OCI-LY7 (cell line): ENCODE data around the gene CHST10. TPM values are rescaled to one million over a fixed set of nuclear protein-coding genes. Genes with fewer than 3 reads are reported as not detected.

ENCODE experiments used
- BruUV-seq: library from RNA; stranded (reverse); fragments of 400-500 nt; replicated peaks from 2 replicates; lab custom pipeline; 2021; lab: Mats Ljungman, UMichigan
- CTCF ChIA-PET: fragments of 300-600 bp; sonication (Branson Sonifier 250); formaldehyde crosslinking; loops from one replicate; lab custom pipeline; 2022; ENCODE audit warnings: antibody characterized with exemption; ENCODE audit not compliant: unreplicated experiment; lab: Charles Lee
- POLR2A ChIA-PET: fragments of 300-600 bp; sonication (Branson Sonifier 250); formaldehyde crosslinking; loops from one replicate; lab custom pipeline; 2022; ENCODE audit warnings: antibody characterized with exemption; lab: Charles Lee
- DNase-seq: peaks from one replicate; pipeline ENCODE4 v3.0.0-alpha.2; 2015; ENCODE audit warnings: low spot score
- H2AFZ ChIP-seq: fragments of 200-600 bp; sonication (generic), shearing (Covaris generic); 2 replicates; pipeline ENCODE4 v1.6.1; 2014; ENCODE audit warnings: mild to moderate bottlenecking, antibody characterized with exemption, low read length, moderate library complexity
- H3K27ac ChIP-seq: fragments of 200-600 bp; sonication (generic); 2 replicates; pipeline ENCODE4 v1.5.1; 2014; ENCODE audit warnings: mixed run types, low read depth, mild to moderate bottlenecking, moderate library complexity, low read length, inconsistent platforms; ENCODE audit not compliant: poor library complexity, severe bottlenecking
- H3K36me3 ChIP-seq: fragments of 200-600 bp; sonication (generic); 2 replicates; pipeline ENCODE4 v1.6.1; 2014; ENCODE audit warnings: mild to moderate bottlenecking, antibody characterized with exemption, low read length, moderate library complexity, mixed read lengths; ENCODE audit not compliant: insufficient read depth
- H3K4me1 ChIP-seq: fragments of 200-600 bp; sonication (generic); 2 replicates; pipeline ENCODE4 v1.5.1; 2014; ENCODE audit warnings: mild to moderate bottlenecking, low read length; ENCODE audit not compliant: insufficient read depth, poor library complexity, severe bottlenecking
- H3K4me2 ChIP-seq: fragments of 200-600 bp; sonication (generic); 2 replicates; pipeline ENCODE4 v1.6.1; 2014; ENCODE audit warnings: mild to moderate bottlenecking, low read length
- H3K4me3 ChIP-seq: fragments of 200-600 bp; sonication (generic); 2 replicates; pipeline ENCODE4 v1.5.1; 2014; ENCODE audit warnings: mild to moderate bottlenecking, low read depth, low read length; ENCODE audit not compliant: poor library complexity, severe bottlenecking
- H3K79me2 ChIP-seq: fragments of 200-600 bp; sonication (generic); 2 replicates; pipeline ENCODE4 v1.6.1; 2016; ENCODE audit warnings: low read depth, mild to moderate bottlenecking, low read length, moderate library complexity, mixed read lengths; ENCODE audit not compliant: insufficient read depth
- H3K9me2 ChIP-seq: fragments of 200-600 bp; sonication (generic); 2 replicates; pipeline ENCODE4 v1.6.1; 2016; ENCODE audit warnings: mild to moderate bottlenecking, low read length, mixed read lengths; ENCODE audit not compliant: insufficient read depth
- H3K9me3 ChIP-seq: fragments of 200-600 bp; sonication (generic); 2 replicates; pipeline ENCODE4 v1.6.1; 2014; ENCODE audit warnings: mild to moderate bottlenecking, mixed run types, low read length, mixed read lengths
- H4K20me1 ChIP-seq: fragments of 200-600 bp; sonication (generic); 2 replicates; pipeline ENCODE4 v1.6.1; 2014; ENCODE audit warnings: mild to moderate bottlenecking, antibody characterized with exemption, low read length, moderate library complexity, mixed read lengths; ENCODE audit not compliant: insufficient read depth
- EZH2phosphoT487 ChIP-seq: fragments of 200-600 bp; sonication (generic); IDR thresholded peaks from 2 replicates; pipeline ENCODE4 v1.6.1; 2018; ENCODE audit warnings: low read depth, borderline replicate concordance, mild to moderate bottlenecking, mixed run types, antibody characterized with exemption, low read length, moderate library complexity, mixed read lengths
- intact Hi-C: fragments of 100-400 bp; cut with micrococcal nuclease; formaldehyde crosslinking; loops from one replicate; pipeline ENCODE4 v1.10.0; 2022; ENCODE audit not compliant: unreplicated experiment
- total RNA-seq, 2 experiments: library from RNA; depleted of rRNA in 1 of 2; stranded (reverse); fragments of >200 nt in 1 of 2; shearing (Covaris generic) in 1 of 2; gene quantifications; 2 replicates each; pipeline ENCODE4 v1.2.3, GENCODE V29; 2014 to 2022
- TF ChIP-seq, protein P1 (sequence below): fragments of 200-600 bp; sonication (generic); conservative IDR thresholded peaks from 2 replicates; pipeline ENCODE4 v1.5.1; 2014; ENCODE audit warnings: mild to moderate bottlenecking, antibody characterized with exemption, low read length, moderate library complexity, mixed read lengths

The CHST10 gene
- total RNA-seq, 2 experiments from 2014 or later: 15.0 to 19.1 TPM

DNA sequence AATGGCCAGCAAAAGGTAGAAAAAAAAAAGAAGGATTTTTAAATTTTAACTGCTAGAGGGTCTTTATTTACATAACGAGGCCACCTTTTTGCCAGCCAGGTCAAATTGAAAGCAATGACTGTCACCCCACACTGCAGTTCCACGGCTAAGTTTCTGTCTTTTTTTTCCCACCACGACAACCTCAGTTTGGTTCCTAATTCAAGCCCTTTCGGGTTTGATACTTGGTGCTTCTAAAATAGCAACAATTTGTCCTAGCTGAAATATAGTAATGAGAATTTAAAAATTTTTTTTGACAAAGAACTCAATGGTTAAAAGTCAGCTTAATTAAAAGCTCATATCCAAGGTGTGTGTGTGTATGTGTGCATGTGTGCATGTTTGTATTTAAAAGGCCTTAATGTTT lies 36.4 kb upstream of the CHST10 start:
- Histone ChIP-seq H3K9me2 (no peaks in the 10 kb centered on the region), H3K36me3 (no peaks in the 10 kb centered on the region), H3K4me3 (no peak overlapping the region), H3K4me1 (no peaks in the 10 kb centered on the region), H2AFZ (no peak overlapping the region), H3K27ac (no peak overlapping the region), H4K20me1 (no peaks in the 10 kb centered on the region), H3K79me2 (no peaks in the 10 kb centered on the region), H3K9me3 (peaks cover 18% of the 10 kb centered on the region), H3K4me2 (no peak overlapping the region)
- intact Hi-C loops: no loop called here
- TF ChIP-seq, protein P1, sequence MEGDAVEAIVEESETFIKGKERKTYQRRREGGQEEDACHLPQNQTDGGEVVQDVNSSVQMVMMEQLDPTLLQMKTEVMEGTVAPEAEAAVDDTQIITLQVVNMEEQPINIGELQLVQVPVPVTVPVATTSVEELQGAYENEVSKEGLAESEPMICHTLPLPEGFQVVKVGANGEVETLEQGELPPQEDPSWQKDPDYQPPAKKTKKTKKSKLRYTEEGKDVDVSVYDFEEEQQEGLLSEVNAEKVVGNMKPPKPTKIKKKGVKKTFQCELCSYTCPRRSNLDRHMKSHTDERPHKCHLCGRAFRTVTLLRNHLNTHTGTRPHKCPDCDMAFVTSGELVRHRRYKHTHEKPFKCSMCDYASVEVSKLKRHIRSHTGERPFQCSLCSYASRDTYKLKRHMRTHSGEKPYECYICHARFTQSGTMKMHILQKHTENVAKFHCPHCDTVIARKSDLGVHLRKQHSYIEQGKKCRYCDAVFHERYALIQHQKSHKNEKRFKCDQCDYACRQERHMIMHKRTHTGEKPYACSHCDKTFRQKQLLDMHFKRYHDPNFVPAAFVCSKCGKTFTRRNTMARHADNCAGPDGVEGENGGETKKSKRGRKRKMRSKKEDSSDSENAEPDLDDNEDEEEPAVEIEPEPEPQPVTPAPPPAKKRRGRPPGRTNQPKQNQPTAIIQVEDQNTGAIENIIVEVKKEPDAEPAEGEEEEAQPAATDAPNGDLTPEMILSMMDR: no peak
- TF ChIP-seq EZH2phosphoT487: no peak
- BruUV-seq: no TSS peak
- no peak for DNase-seq
- ChIA-PET POLR2A (no interaction called here), CTCF (no interaction called here)

DNA sequence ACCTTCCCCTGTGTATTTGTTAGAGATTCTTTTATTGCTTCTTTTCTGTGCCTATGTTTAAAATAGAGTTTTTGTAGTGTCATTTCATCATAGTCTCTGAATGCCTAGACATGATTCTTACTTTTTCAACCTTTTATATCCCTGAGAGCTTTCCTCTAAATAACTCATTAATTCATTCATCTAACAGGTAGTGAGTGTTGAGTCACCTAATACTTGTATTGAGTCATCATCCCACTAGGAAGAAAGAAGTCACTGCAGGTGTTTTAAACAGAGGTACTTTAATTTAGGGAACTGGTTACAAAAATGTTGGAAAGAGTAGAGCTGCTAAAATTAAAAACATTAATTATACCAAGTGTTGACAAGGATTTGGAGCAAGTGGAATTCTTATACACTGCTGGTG lies 34.3 kb upstream of the CHST10 start:
- CTCF ChIA-PET: no interaction called here
- H3K36me3 ChIP-seq: no peaks in the 10 kb centered on the region

DNA sequence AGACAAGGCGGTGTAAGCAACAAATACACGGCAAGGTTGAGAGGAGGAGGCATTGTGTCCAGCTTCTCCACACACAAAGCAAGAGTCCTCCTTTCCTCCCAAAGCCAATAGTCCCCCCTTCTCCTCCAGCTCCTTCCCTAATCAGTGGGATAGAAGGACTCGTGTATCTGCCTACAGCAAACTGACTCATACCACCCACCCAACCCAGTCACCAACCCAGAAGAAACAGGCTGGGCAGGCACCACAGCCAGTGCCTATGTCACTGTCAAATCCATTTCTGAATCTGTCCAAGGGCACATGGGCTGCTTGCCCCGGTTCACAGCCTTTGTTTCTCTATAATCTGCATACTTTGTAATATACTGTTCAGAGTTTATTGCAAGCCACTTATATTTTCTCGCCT lies 33.6 kb upstream of the CHST10 start:
- H3K9me3 ChIP-seq: peaks cover 4% of the 10 kb centered on the region
- H2AFZ ChIP-seq: no peak overlapping the region
- POLR2A ChIA-PET: interaction anchor here (0.6 to 0.9 kb wide), 2 partner anchors 17 to 49 kb away, joined by 3 to 4 read pairs; no protein-coding TSS in a partner anchor
- DNase-seq: no peak
- no peaks in the 10 kb centered on the region for H3K79me2 ChIP-seq
- no peaks in the 10 kb centered on the region for H3K36me3 ChIP-seq
- no peak overlapping the region for H3K4me3 ChIP-seq
- CTCF ChIA-PET: no interaction called here
- H3K9me2 ChIP-seq: no peaks in the 10 kb centered on the region
- H3K4me1 ChIP-seq: no peaks in the 10 kb centered on the region
- H3K27ac ChIP-seq: no peak overlapping the region
- no peak for TF ChIP-seq EZH2phosphoT487
- intact Hi-C loops: no loop called here
- BruUV-seq: no TSS peak
- H4K20me1 ChIP-seq: no peaks in the 10 kb centered on the region
- H3K4me2 ChIP-seq: no peak overlapping the region

More for the DNA sequence above, 34.3 kb upstream of the CHST10 start:
- H3K9me2 ChIP-seq: no peaks in the 10 kb centered on the region
- no peak overlapping the region for H2AFZ ChIP-seq
- no peaks in the 10 kb centered on the region for H4K20me1 ChIP-seq
- H3K4me3 ChIP-seq: no peak overlapping the region
- H3K79me2 ChIP-seq: no peaks in the 10 kb centered on the region
- POLR2A ChIA-PET: no interaction called here
- TF ChIP-seq, protein P1: no peak
- TF ChIP-seq EZH2phosphoT487: no peak
- H3K27ac ChIP-seq: no peak overlapping the region
- DNase-seq: no peak
- H3K4me2 ChIP-seq: no peak overlapping the region
- BruUV-seq: no TSS peak
- no peaks in the 10 kb centered on the region for H3K4me1 ChIP-seq
- intact Hi-C loops: no loop called here
- H3K9me3 ChIP-seq: peaks cover 7% of the 10 kb centered on the region
